HG02678 (cell line): ENCODE data around the gene HTRA1.

Source experiments
- ATAC-seq: cut with Tn5 transposase; IDR thresholded peaks from one replicate; pipeline ENCODE4 v1.9.1; 2021; ENCODE audit warnings: mild to moderate bottlenecking, moderate library complexity; ENCODE audit not compliant: unreplicated experiment

HTRA1 gene

DNA sequence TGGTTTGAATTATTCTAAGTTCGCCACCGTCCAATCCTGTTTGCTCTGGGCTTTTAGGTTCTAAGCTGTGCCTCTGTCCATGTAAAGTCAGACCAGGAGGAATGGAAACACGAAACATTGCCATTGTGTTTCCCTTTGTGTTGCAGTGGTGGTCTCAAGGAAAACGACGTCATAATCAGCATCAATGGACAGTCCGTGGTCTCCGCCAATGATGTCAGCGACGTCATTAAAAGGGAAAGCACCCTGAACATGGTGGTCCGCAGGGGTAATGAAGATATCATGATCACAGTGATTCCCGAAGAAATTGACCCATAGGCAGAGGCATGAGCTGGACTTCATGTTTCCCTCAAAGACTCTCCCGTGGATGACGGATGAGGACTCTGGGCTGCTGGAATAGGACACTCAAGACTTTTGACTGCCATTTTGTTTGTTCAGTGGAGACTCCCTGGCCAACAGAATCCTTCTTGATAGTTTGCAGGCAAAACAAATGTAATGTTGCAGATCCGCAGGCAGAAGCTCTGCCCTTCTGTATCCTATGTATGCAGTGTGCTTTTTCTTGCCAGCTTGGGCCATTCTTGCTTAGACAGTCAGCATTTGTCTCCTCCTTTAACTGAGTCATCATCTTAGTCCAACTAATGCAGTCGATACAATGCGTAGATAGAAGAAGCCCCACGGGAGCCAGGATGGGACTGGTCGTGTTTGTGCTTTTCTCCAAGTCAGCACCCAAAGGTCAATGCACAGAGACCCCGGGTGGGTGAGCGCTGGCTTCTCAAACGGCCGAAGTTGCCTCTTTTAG lies 52.9 kb downstream of the HTRA1 start:
- ATAC-seq, result no peak

DNA sequence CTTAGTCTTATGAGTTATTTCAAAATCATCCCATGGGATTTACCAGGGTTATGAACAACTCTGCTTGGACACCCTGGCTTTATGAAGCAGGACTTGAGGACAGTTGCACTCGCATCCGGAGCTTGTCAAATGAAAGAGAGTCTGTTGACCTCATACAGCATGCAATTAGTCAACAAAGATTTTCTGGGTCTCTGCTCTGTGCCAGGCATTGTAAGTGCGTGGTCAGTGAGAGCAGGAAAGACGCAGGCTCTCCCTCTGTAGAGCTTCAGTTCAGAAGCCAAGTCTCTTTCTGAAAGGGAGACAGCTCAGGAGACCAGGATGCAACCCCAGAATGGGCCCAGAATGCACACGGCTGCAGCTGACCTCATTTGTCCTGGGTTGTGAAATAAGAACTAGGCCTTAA lies 53.7 kb downstream of the HTRA1 start:
- no peak for ATAC-seq

DNA sequence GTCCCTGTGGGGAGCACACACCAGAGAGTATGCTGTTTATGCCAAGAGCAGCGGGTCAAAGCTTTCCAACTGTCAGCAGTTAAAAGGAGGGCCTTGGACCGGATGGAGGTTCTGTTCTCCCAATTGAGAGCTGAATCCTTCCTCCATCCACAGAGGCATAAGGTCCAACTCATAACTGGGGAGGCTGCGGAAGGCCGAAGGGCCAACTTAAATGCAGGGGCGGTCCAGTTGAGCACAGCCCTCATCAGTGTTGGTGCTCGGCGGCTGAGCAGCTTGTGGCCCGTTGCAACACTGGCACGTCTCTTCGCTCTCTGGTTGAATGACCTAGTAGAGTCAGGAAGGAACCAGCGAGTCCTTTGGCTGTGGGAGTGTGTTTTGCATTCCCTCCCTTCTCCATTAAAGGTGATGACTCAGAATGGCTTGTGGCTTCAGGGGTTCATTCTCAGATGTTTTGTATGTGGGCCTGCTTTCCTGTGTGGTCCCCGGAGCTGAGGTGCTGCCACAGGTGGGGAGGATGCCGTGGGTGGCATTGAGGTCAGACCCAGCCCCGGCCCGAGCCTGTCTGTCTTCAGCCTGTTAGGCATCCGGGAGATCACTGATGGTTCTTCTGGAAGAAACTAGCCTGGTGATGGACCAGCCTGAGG lies 54.4 kb downstream of the HTRA1 start:
- peak; percentile 79 for ATAC-seq

DNA sequence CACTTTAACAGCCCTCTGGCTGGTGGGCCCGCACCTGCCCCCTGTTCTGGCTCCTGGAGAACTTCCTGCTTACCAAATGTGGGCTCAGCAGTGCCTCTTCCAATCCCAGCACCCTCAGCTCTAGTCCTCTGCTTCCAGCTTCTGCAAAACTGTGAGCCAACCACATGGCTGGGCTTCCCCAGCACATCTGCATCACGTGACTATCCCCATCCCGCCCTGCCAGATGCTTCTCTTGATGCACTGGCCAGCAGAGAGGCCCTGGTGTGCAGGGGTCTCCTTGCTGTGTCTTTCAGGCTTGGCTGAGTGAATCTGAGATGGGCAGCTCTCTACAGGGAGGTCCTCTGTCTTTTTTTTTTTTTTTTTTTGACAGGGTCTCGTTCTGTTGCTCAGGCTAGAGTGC lies 55.4 kb downstream of the HTRA1 start:
- no peak for ATAC-seq

DNA sequence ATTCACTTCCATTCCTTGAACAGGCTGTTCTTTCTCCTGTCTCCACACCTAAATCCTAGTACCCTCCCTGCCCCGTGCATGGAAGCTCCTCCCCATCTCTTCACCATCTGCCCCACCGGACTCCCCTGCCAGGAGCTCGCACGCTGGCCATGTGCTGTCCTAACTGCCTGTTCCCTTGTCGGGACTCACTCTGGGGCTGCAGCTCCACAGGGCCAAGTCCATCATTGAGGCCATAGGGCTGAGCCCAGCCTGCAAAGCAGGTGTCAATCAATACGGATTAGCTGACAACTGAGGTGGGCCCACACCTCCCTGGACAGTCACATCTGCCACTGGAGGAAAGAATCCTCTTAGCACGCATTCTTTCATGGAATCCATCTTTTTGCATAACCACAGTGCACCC lies 57.8 kb downstream of the HTRA1 start:
- no peak for ATAC-seq

DNA sequence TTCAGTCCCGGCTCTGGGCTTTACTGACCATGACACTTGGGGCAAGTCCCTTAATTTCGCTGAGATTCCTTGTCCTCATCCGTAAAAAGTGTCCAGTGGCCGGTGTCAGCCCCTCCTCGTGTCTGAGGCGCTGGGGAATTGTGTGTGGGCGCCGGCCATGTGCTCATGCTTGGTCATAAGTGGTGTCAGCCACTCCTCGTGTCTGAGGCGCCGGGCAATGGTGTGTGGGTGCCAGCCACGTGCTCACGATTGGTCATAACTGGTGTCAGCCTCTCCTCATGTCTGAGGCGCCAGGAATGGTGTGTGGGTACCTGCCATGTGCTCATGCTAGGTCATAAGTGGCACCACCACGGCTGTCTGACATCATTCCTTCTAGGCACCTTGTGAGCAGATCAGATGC lies 58.5 kb downstream of the HTRA1 start:
- ATAC-seq, result no peak

DNA sequence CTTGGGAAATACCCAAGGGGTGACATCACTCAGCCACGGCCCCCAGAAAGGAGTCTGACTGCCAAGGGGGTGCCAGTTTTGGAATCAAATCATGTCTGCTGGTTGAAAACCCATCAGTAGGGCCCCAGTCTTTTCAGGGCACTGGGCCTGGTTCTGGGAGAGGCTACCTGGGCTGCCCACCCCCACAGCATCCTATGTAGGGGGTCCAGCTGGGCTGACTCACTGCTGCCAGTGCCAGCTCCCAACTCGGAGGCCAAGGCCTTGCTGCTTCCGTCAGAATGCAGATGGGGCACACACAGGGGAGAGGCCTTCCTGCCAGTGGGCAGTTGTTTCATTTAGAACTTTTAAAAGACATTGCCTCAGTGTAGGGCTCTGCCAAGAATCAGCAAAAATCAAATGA lies 59.7 kb downstream of the HTRA1 start:
- ATAC-seq, result no peak

DNA sequence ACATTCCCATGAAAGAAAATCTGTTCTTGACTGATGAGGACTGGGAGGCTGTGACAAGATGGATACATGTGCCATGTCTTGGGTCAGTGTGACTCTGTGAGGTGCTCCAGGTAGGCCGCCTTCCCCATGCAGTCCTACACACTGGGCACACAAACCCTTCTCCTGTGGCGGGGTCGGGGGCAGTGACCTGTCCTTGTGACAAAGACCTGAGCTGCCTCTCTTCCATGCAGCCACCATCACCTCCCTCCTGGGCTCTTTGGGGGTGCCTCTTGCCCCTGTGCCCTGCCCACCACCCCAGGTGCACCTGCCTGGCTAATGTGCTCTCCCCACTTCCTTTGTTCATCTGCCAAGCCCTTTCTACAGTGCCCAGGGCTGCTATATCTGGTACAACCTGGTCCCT lies 63.5 kb downstream of the HTRA1 start:
- no peak for ATAC-seq

DNA sequence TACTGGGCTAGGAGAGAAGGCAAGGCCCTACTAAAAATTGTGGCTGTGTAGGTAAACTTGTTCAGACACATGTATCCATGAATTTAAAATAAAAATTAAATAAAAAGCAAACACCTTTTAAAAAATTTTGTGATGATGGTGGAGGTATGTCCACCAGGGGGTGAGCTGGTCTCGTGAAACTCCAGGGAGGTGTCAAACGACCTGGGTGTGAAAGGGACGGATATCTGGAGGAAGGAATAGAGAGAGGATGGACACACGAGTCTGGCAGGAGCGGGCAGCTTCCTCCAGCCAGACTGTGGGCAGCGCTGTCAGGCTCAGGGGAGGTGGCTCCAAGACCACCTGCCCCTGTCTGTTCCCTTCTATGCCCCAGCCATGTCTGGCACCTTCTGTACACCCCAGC lies 64.4 kb downstream of the HTRA1 start:
- no peak for ATAC-seq

DNA sequence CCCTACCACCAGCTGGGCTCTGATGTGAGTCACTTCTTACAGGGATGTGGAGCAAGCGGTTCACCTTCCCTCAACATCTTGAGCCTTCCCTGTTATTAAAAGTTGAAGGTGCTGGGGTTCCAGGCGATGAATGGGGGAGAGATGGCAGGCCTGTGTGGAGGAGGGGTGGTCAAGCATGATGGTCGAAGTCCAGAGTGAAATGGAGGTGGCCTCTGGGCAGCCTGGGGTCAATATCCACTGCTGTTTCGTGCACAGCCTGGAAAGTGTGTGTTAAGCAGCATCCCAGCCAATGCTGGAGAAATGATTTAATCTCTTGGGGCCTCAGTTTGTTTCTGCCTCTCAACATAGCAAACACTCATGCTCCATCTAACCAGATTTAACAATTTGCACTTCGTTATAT lies 65.5 kb downstream of the HTRA1 start:
- ATAC-seq, result no peak

DNA sequence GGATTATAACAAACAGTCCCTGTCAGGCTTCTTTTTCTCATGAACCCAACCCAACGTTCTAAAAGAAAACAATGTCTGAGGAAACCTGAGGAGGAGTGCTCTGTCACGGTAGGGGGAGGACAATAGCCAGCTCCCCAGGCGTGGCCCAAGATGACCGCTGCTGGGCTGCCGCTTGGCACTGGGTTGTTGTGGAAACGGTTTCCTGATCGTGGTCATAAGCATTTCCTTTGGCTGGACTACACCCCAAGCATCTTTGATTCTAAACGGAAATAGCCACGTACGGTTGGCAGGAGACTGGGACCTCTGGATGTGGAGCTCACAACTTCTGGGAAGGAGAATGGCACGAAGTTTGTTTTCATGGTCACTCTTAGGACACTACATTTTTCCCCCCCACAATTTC lies 68.8 kb downstream of the HTRA1 start:
- no peak for ATAC-seq

DNA sequence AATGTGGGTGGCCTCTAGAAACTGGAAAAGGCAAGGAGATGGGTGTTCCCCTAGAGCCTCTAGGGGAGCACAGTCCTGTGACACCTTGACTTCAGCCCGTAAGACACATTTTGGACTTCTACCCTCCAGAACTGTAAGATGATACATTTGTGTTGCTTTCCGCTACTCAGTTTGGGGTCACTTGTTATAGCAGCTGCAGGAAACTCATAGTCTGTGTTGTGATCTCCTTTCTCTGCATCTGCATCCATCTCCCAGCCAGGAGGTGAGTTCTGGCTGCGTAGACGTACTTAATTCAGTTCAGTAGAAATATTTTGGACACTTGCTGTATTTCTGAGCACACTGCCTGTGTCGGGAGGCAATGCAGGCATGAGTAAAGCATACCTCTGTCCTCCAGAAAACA lies 69.9 kb downstream of the HTRA1 start:
- no peak for ATAC-seq

DNA sequence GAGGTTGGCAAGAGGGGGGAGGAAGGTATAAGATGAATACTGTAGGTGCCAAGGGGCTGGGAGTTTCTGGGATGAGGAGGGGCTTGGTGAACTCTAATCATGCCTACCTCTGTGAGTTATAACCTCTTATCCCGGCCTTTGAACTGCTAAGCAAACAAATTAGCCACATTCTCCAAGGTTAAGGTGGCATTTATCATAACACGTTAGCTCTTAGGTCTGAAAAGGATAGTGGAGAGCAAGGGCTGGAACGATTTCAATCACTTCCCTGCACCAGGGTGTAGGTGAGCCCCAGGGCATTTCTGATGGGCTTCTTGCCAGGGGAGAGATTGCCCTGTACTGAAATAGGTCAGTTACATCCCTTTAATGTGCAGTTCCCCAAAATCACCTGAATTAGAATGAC lies 70.6 kb downstream of the HTRA1 start:
- no peak for ATAC-seq

DNA sequence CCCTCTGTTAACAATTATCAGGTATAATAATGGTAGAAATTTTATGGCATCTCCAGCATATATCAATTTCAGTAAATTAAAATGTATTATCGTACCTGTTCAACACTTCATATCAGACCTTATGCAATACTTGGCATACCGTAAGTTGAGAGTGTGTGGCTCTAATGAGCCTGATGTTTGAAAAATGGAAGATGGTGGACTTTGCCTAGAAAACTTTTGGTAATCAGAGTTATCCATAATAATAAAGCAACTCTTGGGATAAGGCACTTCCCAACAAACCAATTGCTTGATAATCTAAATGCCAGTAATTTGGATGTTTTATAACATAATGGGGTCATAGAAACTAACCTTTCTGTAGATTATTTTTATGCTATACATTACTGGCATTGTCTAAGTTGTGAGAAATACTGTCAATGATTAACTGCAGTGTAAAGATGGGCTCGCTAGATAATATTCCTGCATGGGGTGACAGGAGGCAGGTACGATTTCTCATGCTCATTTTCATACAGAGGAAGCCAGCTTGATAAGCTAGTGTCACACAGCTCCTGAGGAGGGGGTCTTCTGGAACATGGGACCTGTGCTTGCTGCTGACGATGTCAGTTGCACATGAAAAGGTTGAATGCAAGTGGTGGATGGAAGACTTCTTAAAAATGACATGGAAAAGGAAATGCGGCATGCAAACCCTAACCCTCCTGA lies 71.4 kb downstream of the HTRA1 start:
- ATAC-seq, result no peak

DNA sequence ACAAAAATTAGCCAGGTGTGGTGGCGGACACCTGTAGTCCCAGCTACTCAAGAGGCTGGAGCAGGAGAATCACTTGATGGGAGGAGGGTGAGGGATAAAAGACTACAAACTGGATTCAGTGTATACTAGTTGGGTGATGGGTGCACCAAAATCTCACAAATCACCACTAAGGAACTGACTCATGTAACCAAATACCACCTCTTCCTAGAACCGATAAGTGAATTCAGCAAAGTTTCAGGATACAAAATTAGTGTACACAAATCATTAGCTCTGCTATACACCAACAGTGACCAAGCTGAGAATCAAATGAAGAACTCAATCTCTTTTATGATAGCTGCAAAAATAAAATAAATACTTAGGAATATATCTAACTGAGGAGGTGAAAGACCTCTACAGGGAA lies 76.2 kb downstream of the HTRA1 start:
- no peak for ATAC-seq

DNA sequence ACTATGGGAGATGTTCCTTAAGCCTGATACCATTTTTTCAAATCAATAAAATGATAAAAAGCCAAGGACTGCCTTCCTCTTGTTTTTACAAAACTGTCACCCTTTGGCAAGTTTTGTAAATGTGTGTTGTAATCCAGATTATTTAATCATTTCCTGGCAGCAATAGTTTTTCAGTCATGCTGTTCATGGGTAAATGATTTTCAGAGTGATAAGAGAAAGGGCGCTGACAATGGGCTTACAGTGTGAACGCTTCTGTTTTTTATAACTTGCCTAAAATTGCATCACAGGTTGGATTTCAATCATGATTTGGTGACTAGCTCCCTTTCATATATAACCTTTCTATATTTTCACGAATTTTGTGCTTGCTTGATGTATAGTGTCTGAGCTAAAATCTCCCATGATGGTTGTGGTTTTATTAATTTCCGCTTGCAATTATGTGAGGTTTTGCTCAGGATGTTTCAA lies 80.2 kb downstream of the HTRA1 start:
- no peak for ATAC-seq

DNA sequence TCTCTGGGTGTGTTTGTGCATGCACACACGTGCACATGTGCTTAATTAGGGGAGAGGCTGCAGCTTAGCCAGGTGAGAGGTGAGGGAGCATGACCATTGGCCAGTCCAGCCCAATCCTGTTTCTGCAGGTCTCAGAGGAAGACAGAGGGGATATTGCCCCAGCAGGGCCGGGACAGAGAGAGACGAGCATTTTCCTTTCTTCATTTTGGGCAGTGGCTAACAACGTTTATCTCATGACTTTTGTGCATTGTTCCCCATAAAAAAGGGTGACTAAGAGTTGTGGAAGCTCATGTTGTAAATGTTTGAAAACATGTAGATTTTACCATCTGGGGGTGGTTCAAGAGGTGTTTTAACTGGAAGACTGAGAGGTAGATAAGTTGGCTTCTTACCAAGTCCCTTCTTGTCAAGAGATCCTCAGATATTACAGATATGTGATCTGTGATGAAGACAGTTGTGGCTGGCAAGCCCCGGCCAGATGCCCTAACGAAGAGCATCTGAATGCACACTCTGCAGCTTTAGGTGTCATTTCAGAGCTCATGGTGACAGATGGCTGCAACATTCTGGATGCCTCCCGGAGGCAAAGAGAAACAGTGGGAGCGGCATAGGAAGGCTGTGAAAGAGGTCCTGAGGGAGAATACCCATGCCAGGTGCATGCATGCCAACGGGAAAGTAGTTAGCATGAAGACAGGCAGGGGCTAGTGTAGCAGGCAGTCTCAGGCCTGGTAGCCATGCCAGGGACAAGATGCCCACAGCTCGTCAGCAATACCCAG lies 82.5 kb downstream of the HTRA1 start:
- ATAC-seq, result no peak

DNA sequence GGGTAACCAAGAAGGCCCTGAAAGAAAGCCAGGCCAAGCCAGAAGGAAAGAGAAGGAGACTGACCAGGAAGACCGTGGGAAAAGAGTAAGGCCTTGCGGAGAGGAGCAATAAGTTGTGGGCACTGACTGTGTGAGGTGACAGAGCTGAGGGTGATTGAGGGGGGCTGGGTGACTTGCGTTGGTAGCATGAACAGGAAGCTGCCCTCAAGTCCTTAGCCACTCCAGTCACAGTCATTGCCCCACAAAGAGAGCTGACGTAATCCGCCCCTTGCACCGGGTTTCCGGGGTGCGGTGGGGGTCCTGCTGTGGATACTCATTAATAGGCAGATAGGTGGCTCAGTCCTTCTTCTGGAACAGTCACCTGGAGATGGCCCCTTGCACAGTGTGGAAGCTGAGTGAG lies 83.1 kb downstream of the HTRA1 start:
- no peak for ATAC-seq

DNA sequence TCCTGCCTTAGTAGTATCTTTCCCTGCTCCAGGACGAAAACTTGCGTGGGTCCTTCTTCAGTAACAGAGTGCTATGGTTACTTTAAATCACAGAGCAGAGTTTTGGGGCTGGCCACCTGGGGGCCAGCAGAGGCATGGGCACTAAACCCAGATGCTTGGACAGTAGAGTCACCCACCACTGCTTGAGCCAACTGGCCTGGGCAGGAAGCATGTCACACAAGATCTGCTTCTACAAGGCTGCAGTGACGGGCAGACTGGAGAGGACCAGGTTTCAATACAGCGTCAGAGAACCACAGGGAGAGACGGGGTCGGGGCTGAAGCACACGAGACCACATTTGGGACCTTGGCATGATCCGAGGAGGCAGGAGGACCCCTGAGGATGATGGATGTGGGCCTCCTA lies 84.9 kb downstream of the HTRA1 start:
- ATAC-seq, result no peak

DNA sequence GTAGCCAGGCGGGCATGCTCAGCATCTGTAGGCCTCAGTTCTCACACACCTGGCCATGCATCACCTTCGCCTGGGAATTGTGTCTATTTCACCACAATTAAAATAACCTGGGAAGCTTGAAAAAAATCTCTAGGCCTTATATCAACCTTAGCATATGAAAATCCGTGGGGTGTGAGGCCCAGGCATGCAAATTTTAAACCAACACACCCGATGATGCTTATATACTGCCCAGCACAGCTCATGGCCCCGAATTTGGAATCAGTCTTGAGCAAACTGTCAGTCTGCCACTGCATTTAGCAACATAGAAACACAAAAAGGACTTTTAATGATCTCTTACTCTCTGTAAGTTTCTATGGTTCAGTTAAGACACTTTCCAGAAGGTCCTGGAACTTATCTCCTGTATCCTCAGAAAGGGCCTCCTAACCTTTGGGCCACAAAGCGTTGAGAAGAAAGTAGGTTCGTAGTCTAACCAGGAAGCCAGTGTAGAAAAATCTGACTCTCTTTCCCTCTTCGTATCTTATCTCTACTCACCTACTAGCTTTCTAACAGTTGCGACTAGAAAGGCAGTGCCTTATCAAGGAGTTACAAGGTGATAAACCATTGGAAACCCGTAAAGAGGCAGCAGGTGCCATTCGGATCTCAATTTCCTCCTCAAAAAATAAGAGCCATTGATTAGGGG lies 87.2 kb downstream of the HTRA1 start:
- ATAC-seq, result no peak

DNA sequence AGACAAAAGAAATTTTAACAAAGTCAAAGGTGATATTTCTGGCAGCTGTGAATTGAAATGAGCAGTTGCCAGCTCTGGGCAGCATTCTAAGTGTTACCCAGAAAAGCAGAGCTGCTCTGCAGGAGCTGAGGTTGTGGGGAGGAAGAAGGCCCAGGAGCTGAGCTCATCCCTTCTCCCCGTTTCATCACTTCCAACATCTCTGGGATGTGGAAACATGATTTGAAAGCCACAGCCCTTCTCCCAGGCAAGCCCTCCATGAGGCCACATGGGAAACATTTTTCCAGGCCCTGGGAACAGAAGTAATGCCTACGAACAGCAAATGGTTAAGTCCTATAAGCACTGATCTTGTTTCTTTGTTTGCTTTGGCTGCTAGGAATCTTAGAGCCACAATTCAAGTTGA lies 88.3 kb downstream of the HTRA1 start:
- no peak for ATAC-seq
